CD4-positive, alpha-beta memory T cell (primary cell): ENCODE measurements around the gene TPK1. TPM values are rescaled to one million over a fixed set of nuclear protein-coding genes. Genes with fewer than 3 reads are reported as not detected.
"Not testable (repeated sequence)": the region's sequence is repeated elsewhere in the genome, so short reads cannot be mapped to it uniquely, and the experiment has no call there.

ENCODE experiments used
- CTCF ChIA-PET: fragments of 350-600 bp; sonication (Branson Sonifier 250); formaldehyde crosslinking; loops from one replicate; lab custom pipeline; 2021; ENCODE audit warnings: inconsistent platforms; ENCODE audit not compliant: partially characterized antibody; lab: Charles Lee
- POLR2A ChIA-PET: fragments of 350-600 bp; sonication (Branson Sonifier 250); formaldehyde crosslinking; loops from one replicate; lab custom pipeline; 2021; ENCODE audit not compliant: partially characterized antibody; lab: Charles Lee
- DNase-seq, 5 donors: peaks; one replicate each; pipeline versions ENCODE4 v3.0.0 to v3.0.0-alpha.2; 2020 to 2022; ENCODE audit warnings: mixed read lengths in 1 of 5
- H3K27ac ChIP-seq: one replicate; pipeline ENCODE4 v1.7.0; 2013; ENCODE audit warnings: low read depth, low read length
- H3K27me3 ChIP-seq: 2 replicates; pipeline ENCODE4 v1.7.0; 2013; ENCODE audit warnings: mild to moderate bottlenecking, low read length, moderate library complexity; ENCODE audit not compliant: insufficient read depth
- H3K36me3 ChIP-seq: 2 replicates; pipeline ENCODE4 v1.7.0; 2013; ENCODE audit warnings: mild to moderate bottlenecking, low read length, moderate library complexity; ENCODE audit not compliant: insufficient read depth
- H3K4me1 ChIP-seq: 2 replicates; pipeline ENCODE4 v1.7.0; 2013; ENCODE audit warnings: mild to moderate bottlenecking, low read length, moderate library complexity; ENCODE audit not compliant: insufficient read depth
- H3K4me3 ChIP-seq, 2 donors: one replicate each; pipeline ENCODE4 v1.7.0; 2013; ENCODE audit warnings: low read length in 2 of 2, mild to moderate bottlenecking in 1 of 2
- H3K9me3 ChIP-seq, 2 donors: one replicate each; pipeline ENCODE4 v1.7.0; 2013; ENCODE audit warnings: low read length in 2 of 2, control low read depth in 1 of 2; ENCODE audit not compliant: control insufficient read depth in 1 of 2
- H3K27ac Mint-ChIP-seq, 7 donors: one replicate each; pipeline ENCODE4 v1.8.0; 2020 to 2021; ENCODE audit warnings: mixed read lengths in 7 of 7, mild to moderate bottlenecking in 6 of 7, inconsistent platforms in 3 of 7, moderate library complexity in 3 of 7
- H3K27me3 Mint-ChIP-seq, 2 donors: one replicate each; pipeline ENCODE4 v1.8.0; 2020 to 2021; ENCODE audit warnings: mixed read lengths in 2 of 2
- H3K36me3 Mint-ChIP-seq, 2 donors: one replicate each; pipeline ENCODE4 v1.8.0; 2020 to 2021; ENCODE audit warnings: mixed read lengths in 2 of 2, inconsistent platforms in 1 of 2, mild to moderate bottlenecking in 1 of 2
- H3K4me1 Mint-ChIP-seq, 4 donors: one replicate each; pipeline ENCODE4 v1.8.0; 2020 to 2021; ENCODE audit warnings: mixed read lengths in 4 of 4, mild to moderate bottlenecking in 1 of 4
- H3K4me3 Mint-ChIP-seq, 8 donors: one replicate each; pipeline ENCODE4 v1.8.0; 2020 to 2021; ENCODE audit warnings: mixed read lengths in 8 of 8, mild to moderate bottlenecking in 7 of 8, moderate library complexity in 6 of 8, inconsistent platforms in 3 of 8
- H3K9me3 Mint-ChIP-seq, 8 donors: one replicate each; pipeline ENCODE4 v1.8.0; 2020 to 2021; ENCODE audit warnings: mixed read lengths in 8 of 8, mild to moderate bottlenecking in 5 of 8, inconsistent platforms in 3 of 8, moderate library complexity in 1 of 8
- intact Hi-C: fragments of 100-400 bp; cut with micrococcal nuclease; formaldehyde crosslinking; loops from one replicate; pipeline ENCODE4 v1.15.1; 2023
- polyA plus RNA-seq, 2 donors: library from polyadenylated mRNA; unstranded; fragments of 300-500 nt; fragmentation: Illumina TruSeq; gene quantifications; one replicate each; pipeline ENCODE4 v1.2.3, GENCODE V29; 2021
- total RNA-seq, 2 experiments: library from RNA; stranded (reverse); gene quantifications; one replicate each; pipeline ENCODE4 v1.2.3, GENCODE V29; 2021

The TPK1 gene
- total and polyA plus RNA-seq, 4 experiments from 2014 or later, result 25.2 to 30.7 (median 27.8) TPM

DNA sequence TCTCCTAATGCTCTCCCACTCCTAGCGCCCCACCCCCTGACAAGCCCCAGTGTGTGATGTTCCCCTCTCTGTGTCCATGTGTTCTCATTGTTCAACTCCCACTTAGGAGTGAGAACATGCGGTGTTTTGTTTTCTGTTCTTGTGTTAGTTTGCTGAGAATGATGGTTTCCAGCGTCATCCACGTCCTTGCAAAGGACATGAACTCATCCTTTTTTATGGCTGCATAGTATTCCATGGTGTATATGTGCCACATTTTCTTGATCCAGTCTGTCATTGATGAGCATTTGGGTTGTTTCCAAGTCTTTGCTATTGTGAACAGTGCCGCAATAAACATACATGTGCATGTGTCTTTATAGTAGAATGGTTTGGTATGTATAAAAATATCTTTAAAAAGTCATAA is 261.1 kb downstream of the TPK1 start:
- H3K27ac ChIP-seq, H3K4me3 Mint-ChIP-seq, H3K9me3 Mint-ChIP-seq, H3K36me3 ChIP-seq, H3K4me1 Mint-ChIP-seq, CTCF ChIA-PET, H3K27me3 Mint-ChIP-seq, H3K27ac Mint-ChIP-seq, intact Hi-C loops, H3K4me1 ChIP-seq, POLR2A ChIA-PET, H3K4me3 ChIP-seq, H3K27me3 ChIP-seq, DNase-seq, H3K9me3 ChIP-seq: not testable (repeated sequence)
- peaks cover 13 to 42% of the 10 kb centered on the region in 2 donors for H3K36me3 Mint-ChIP-seq

DNA sequence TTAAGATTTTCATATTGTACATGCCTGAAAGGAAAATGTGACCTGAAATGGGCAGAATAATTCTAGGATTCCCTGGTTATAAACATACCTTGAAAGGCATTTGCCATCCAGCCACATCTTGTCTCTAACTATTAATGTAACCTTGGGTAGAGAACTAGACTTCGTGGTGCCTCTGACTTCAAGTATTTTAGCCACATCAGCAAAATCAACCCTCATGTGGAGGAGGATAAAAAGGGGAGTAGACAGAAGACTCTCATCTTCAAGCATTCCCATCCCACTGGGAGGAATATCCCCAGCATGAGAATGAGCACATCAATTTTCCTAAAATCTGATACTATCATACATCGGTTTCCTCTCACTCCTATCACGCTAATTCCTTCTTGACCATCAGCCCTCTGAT is 267.6 kb downstream of the TPK1 start:
- Mint-ChIP-seq H3K4me1 (peaks cover 0 to 4% (median 2%) of the 10 kb centered on the region in 4 donors), H3K9me3 (peaks cover 0 to 8% (median 0%) of the 10 kb centered on the region in 8 donors), H3K27ac (no peak overlapping the region), H3K27me3 (no peaks in the 10 kb centered on the region), H3K4me3 (no peak overlapping the region), H3K36me3 (peaks cover 22 to 37% of the 10 kb centered on the region in 2 donors)
- Histone ChIP-seq H3K4me3 (no peak overlapping the region), H3K9me3 (no peaks in the 10 kb centered on the region), H3K4me1 (no peaks in the 10 kb centered on the region), H3K27ac (no peak overlapping the region), H3K27me3 (no peaks in the 10 kb centered on the region), H3K36me3 (no peaks in the 10 kb centered on the region)
- no peak for DNase-seq
- intact Hi-C loops, result no loop called here
- CTCF ChIA-PET, result no interaction called here
- POLR2A ChIA-PET, result no interaction called here

DNA sequence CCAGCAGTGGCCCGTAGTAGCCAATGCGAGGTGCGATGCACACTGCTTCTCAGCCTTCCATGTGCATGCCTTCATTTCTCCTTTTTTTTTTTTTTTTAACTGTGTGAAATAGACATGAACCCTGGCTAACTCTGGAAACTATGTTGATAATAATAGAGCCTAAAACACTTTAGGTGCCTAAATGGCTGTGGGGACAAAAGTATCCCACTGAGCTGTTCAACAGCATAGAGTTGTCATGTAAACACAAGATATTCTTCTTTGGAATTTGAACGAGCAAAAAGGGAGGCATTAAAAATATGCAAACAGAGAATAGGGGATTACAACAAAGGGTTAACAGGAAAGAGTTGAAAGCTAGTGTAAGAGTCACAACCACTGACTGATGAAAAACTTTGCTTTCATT is 270.3 kb downstream of the TPK1 start:
- DNase-seq, result no peak
- no peak overlapping the region for H3K27ac Mint-ChIP-seq
- ChIA-PET POLR2A (no interaction called here), CTCF (no interaction called here)
- H3K4me1 ChIP-seq, result no peaks in the 10 kb centered on the region
- H3K36me3 ChIP-seq, result no peaks in the 10 kb centered on the region
- no peak overlapping the region for H3K4me3 ChIP-seq
- H3K36me3 Mint-ChIP-seq, result peaks cover 27 to 46% of the 10 kb centered on the region in 2 donors
- H3K27me3 Mint-ChIP-seq, result no peaks in the 10 kb centered on the region
- no peaks in the 10 kb centered on the region for H3K27me3 ChIP-seq
- no peaks in the 10 kb centered on the region for H3K9me3 ChIP-seq
- intact Hi-C loops, result no loop called here
- no peak overlapping the region for H3K4me3 Mint-ChIP-seq
- H3K27ac ChIP-seq, result no peak overlapping the region
- peaks cover 0 to 8% (median 0%) of the 10 kb centered on the region in 8 donors for H3K9me3 Mint-ChIP-seq
- peaks cover 0 to 4% (median 2%) of the 10 kb centered on the region in 4 donors for H3K4me1 Mint-ChIP-seq

- Mint-ChIP-seq H3K27ac (peak overlapping the region in 2 of 7 donors; percentile 35 to 44), H3K4me3 (peak overlapping the region in 1 of 8 donors; percentile 34), H3K36me3 (peaks cover 27 to 47% of the 10 kb centered on the region in 2 donors), H3K27me3 (no peaks in the 10 kb centered on the region), H3K9me3 (no peaks in the 10 kb centered on the region), H3K4me1 (peaks cover 0 to 9% (median 5%) of the 10 kb centered on the region in 4 donors)
- H3K27ac ChIP-seq, result no peak overlapping the region
- H3K27me3 ChIP-seq, result no peaks in the 10 kb centered on the region
- no peaks in the 10 kb centered on the region for H3K36me3 ChIP-seq
- intact Hi-C loops, result no loop called here
- no peaks in the 10 kb centered on the region for H3K4me1 ChIP-seq
- H3K4me3 ChIP-seq, result no peak overlapping the region
- ChIA-PET CTCF (no interaction called here), POLR2A (no interaction called here)
- no peaks in the 10 kb centered on the region for H3K9me3 ChIP-seq
- DNase-seq, result no peak
Observed at GRCh38 chr7:144549861-144550260, 286.0 kb downstream of the TPK1 start.

DNA sequence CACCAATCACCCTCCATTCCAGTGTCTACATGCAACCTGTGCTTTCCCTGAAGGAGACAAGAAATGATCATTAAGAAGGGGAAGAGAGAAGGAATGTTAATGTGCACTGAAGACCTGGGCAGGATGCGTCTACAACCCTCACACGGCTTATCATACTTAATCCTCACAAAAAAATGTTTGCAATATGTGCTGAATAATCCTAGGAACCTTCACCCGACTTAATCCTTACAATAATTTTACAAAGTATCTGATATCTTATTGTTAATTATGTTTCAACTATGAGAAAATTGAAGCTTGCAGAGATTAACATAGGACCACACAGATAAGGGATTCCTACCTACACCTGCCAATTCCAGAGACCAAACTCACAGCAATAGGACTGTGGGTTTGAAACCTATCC is 287.3 kb downstream of the TPK1 start:
- Histone ChIP-seq H3K9me3 (no peaks in the 10 kb centered on the region), H3K4me1 (no peaks in the 10 kb centered on the region), H3K36me3 (no peaks in the 10 kb centered on the region), H3K27ac (no peak overlapping the region), H3K4me3 (no peak overlapping the region), H3K27me3 (no peaks in the 10 kb centered on the region)
- peaks cover 29 to 54% of the 10 kb centered on the region in 2 donors for H3K36me3 Mint-ChIP-seq
- no peaks in the 10 kb centered on the region for H3K9me3 Mint-ChIP-seq
- CTCF ChIA-PET, result no interaction called here
- no peak overlapping the region for H3K4me3 Mint-ChIP-seq
- peaks cover 0 to 7% (median 5%) of the 10 kb centered on the region in 4 donors for H3K4me1 Mint-ChIP-seq
- POLR2A ChIA-PET, result no interaction called here
- H3K27me3 Mint-ChIP-seq, result no peaks in the 10 kb centered on the region
- DNase-seq, result no peak
- intact Hi-C loops, result no loop called here
- H3K27ac Mint-ChIP-seq, result no peak overlapping the region

DNA sequence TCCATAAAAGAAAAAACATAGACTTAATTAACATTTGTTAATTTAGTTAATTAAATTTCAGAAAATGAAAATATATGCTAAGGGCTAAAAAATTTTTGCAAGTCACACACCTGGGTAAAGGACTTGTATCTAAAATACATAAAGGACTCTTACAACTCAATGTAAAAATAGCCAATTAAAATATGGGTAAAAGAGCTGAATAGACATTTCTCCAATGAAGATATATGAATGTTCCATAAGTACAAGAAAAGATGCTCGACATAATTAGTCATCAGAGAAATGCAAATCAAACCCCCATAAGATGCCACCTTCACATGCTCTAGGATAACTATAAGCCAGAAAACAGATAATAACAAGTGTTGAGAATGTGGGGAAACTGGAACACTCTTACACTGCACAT is 288.0 kb downstream of the TPK1 start:
- Mint-ChIP-seq H3K4me3 (no peak overlapping the region), H3K27me3 (no peaks in the 10 kb centered on the region), H3K27ac (no peak overlapping the region), H3K4me1 (peaks cover 0 to 7% (median 2%) of the 10 kb centered on the region in 4 donors), H3K36me3 (peaks cover 23 to 58% of the 10 kb centered on the region in 2 donors), H3K9me3 (no peaks in the 10 kb centered on the region)
- Histone ChIP-seq H3K27ac (no peak overlapping the region), H3K4me3 (no peak overlapping the region), H3K27me3 (no peaks in the 10 kb centered on the region), H3K36me3 (no peaks in the 10 kb centered on the region), H3K9me3 (no peaks in the 10 kb centered on the region), H3K4me1 (no peaks in the 10 kb centered on the region)
- DNase-seq, result no peak
- intact Hi-C loops, result no loop called here
- ChIA-PET POLR2A (no interaction called here), CTCF (no interaction called here)

- intact Hi-C loops, result no loop called here
- no peaks in the 10 kb centered on the region for H3K27me3 Mint-ChIP-seq
Observed at GRCh38 chr7:144546782-144547181, 289.1 kb downstream of the TPK1 start.

DNA sequence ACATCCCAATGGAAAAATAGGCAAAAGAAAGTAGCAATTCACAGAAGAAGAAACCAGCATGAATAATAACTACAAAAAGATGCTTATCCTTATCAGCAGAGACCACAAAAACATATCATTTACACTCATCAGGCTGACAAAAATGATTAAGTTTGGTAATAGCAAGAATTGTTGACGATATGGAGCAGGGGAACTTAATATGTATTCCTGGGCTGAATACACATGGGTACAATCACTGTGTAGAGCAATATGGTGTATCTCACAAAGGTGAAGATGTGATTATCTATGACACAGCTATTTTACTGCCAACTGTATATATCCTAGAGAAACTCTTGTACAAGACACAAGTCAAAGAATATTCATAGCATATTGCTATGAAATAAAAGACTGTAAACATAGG is 290.5 kb downstream of the TPK1 start:
- H3K4me1 Mint-ChIP-seq, result peaks cover 0 to 7% (median under 1%) of the 10 kb centered on the region in 4 donors
- H3K27me3 Mint-ChIP-seq, result no peaks in the 10 kb centered on the region
- Histone ChIP-seq H3K4me3 (no peak overlapping the region), H3K9me3 (no peaks in the 10 kb centered on the region), H3K4me1 (no peaks in the 10 kb centered on the region), H3K27ac (no peak overlapping the region), H3K27me3 (no peaks in the 10 kb centered on the region), H3K36me3 (no peaks in the 10 kb centered on the region)
- DNase-seq, result no peak
- H3K4me3 Mint-ChIP-seq, result no peak overlapping the region
- no peaks in the 10 kb centered on the region for H3K9me3 Mint-ChIP-seq
- H3K36me3 Mint-ChIP-seq, result peaks cover 38 to 71% of the 10 kb centered on the region in 2 donors
- CTCF ChIA-PET, result no interaction called here
- POLR2A ChIA-PET, result no interaction called here
- intact Hi-C loops, result no loop called here
- no peak overlapping the region for H3K27ac Mint-ChIP-seq

More at GRCh38 chr7:144546782-144547181, 289.1 kb downstream of the TPK1 start:
- H3K27ac ChIP-seq, result no peak overlapping the region
- no peaks in the 10 kb centered on the region for H3K27me3 ChIP-seq
- no peaks in the 10 kb centered on the region for H3K36me3 ChIP-seq
- Mint-ChIP-seq H3K4me1 (peaks cover 0 to 7% (median 1%) of the 10 kb centered on the region in 4 donors), H3K36me3 (peaks cover 31 to 67% of the 10 kb centered on the region in 2 donors), H3K9me3 (no peaks in the 10 kb centered on the region), H3K27ac (peak overlapping the region in 1 of 7 donors; percentile 55), H3K4me3 (no peak overlapping the region)
- POLR2A ChIA-PET, result no interaction called here
- no peaks in the 10 kb centered on the region for H3K4me1 ChIP-seq
- H3K9me3 ChIP-seq, result no peaks in the 10 kb centered on the region
- CTCF ChIA-PET, result no interaction called here
- no peak overlapping the region for H3K4me3 ChIP-seq
- DNase-seq, result no peak
